Measurements from ENCODE around the gene ADH1C.

The ADH1C gene

GRCh38 chr4:99301376-99302164 lies 51.0 kb downstream of the ADH1C start:
- DNase-seq (ENCODE audit: low read depth in 3 of 3), result no peak

GRCh38 chr4:99300934-99301333 lies 51.6 kb downstream of the ADH1C start:
- no peak for DNase-seq (ENCODE audit: low read depth in 3 of 3)

GRCh38 chr4:99293357-99293756 lies 59.2 kb downstream of the ADH1C start:
- no peak for DNase-seq (ENCODE audit: low read depth in 3 of 3)

- no peak for DNase-seq (ENCODE audit: low read depth in 3 of 3)
These were observed 61.4 kb downstream of the ADH1C start, which contains the start of gene ADH1A for GRCh38 chr4:99290848-99291786. ADH1A (minus strand) TSS chr4:99290985; CDS start chr4:99290914, 71 bp downstream.

All from stimulated activated CD4-positive, alpha-beta T cell treated with anti-CD3 and anti-CD28 coated beads, TNF-alpha, amount 100 ng/mL, for 24 hours (primary cell).